CD14-positive monocyte (primary cell): ENCODE measurements around the gene KIAA0232. TPM values are rescaled to one million over a fixed set of nuclear protein-coding genes. Genes with fewer than 3 reads are reported as not detected.

Experiments used
- DNase-seq, 3 donors: peaks; one replicate each; pipeline ENCODE4 v3.0.0-alpha.2; 2011 to 2022
- H2AFZ ChIP-seq: 2 replicates; pipeline ENCODE4 v1.6.0; 2012; ENCODE audit warnings: mild to moderate bottlenecking, low read depth, low read length, inconsistent platforms; ENCODE audit not compliant: insufficient read depth, poor library complexity, severe bottlenecking
- H3K27ac ChIP-seq, 2 donors: 1 replicate in 1 of 2; 2 replicates in 1 of 2; pipeline ENCODE4 v1.5.1; 2012 to 2013; ENCODE audit warnings: low read length in 2 of 2, control low read depth in 1 of 2, inconsistent platforms in 1 of 2, low read depth in 1 of 2, mild to moderate bottlenecking in 1 of 2
- H3K27me3 ChIP-seq, 2 donors: one replicate each; pipeline versions ENCODE4 v1.6.0 to v1.6.1; 2011 to 2013; ENCODE audit warnings: low read length in 2 of 2; ENCODE audit not compliant: control insufficient read depth in 2 of 2, insufficient read depth in 2 of 2
- H3K36me3 ChIP-seq, 2 donors: replicated peaks in 1 of 2; 1 replicate in 1 of 2; 2 replicates in 1 of 2; pipeline versions ENCODE4 v1.5.1 to v1.6.1; 2012 to 2013; ENCODE audit warnings: low read length in 2 of 2, control low read depth in 1 of 2, inconsistent platforms in 1 of 2, mild to moderate bottlenecking in 1 of 2; ENCODE audit not compliant: insufficient read depth in 2 of 2, control insufficient read depth in 1 of 2
- H3K4me1 ChIP-seq, 2 donors: 1 replicate in 1 of 2; 2 replicates in 1 of 2; pipeline versions ENCODE4 v1.5.1 to v1.6.1; 2012 to 2013; ENCODE audit warnings: low read length in 2 of 2, control low read depth in 1 of 2, inconsistent platforms in 1 of 2, mild to moderate bottlenecking in 1 of 2, moderate library complexity in 1 of 2; ENCODE audit not compliant: insufficient read depth in 2 of 2, control insufficient read depth in 1 of 2
- H3K4me2 ChIP-seq: replicated peaks from 2 replicates; pipeline ENCODE3; 2012; ENCODE audit warnings: low read length, moderate library complexity, mild to moderate bottlenecking; ENCODE audit not compliant: poor library complexity, severe bottlenecking; ENCODE audit errors: extremely low read depth
- H3K4me3 ChIP-seq, 3 experiments: fragments of 200-600 bp in 1 of 3; sonication (generic) in 1 of 3; replicated peaks in 1 of 3; 1 replicate in 2 of 3; 2 replicates in 1 of 3; pipeline ENCODE4 v1.5.1; 2011 to 2013; ENCODE audit warnings: low read length in 3 of 3, mild to moderate bottlenecking in 3 of 3, control low read depth in 2 of 3, low read depth in 2 of 3, inconsistent platforms in 1 of 3, moderate library complexity in 1 of 3
- H3K79me2 ChIP-seq: 2 replicates; pipeline ENCODE4 v1.6.0; 2012; ENCODE audit warnings: mild to moderate bottlenecking, control low read depth, inconsistent platforms, low read length, moderate library complexity; ENCODE audit not compliant: insufficient read depth
- H3K9ac ChIP-seq: 2 replicates; pipeline ENCODE4 v1.6.0; 2017; ENCODE audit warnings: low read length, mild to moderate bottlenecking; ENCODE audit not compliant: insufficient read depth, poor library complexity, severe bottlenecking
- H3K9me3 ChIP-seq, 2 donors: replicated peaks in 1 of 2; 1 replicate in 1 of 2; 2 replicates in 1 of 2; pipeline versions ENCODE4 v1.5.1 to v1.6.1; 2012 to 2013; ENCODE audit warnings: low read length in 2 of 2, control low read depth in 1 of 2; ENCODE audit not compliant: control insufficient read depth in 1 of 2, insufficient read depth in 1 of 2
- H4K20me1 ChIP-seq: 2 replicates; pipeline ENCODE4 v1.6.0; 2012; ENCODE audit warnings: mild to moderate bottlenecking, low read length, control low read depth, moderate library complexity; ENCODE audit not compliant: insufficient read depth
- H3K27ac Mint-ChIP-seq, 7 donors: one replicate each; pipeline ENCODE4 v1.8.0; 2020; ENCODE audit warnings: mild to moderate bottlenecking in 7 of 7, mixed read lengths in 7 of 7, moderate library complexity in 6 of 7, inconsistent platforms in 2 of 7
- H3K27me3 Mint-ChIP-seq, 3 donors: one replicate each; pipeline ENCODE4 v1.8.0; 2021 to 2022; ENCODE audit warnings: low read depth in 3 of 3, mild to moderate bottlenecking in 3 of 3, mixed read lengths in 3 of 3, moderate library complexity in 3 of 3, inconsistent platforms in 1 of 3
- H3K36me3 Mint-ChIP-seq, 2 donors: one replicate each; pipeline ENCODE4 v1.8.0; 2020; ENCODE audit warnings: mixed read lengths in 2 of 2, inconsistent platforms in 1 of 2, mild to moderate bottlenecking in 1 of 2
- H3K4me1 Mint-ChIP-seq: one replicate; pipeline ENCODE4 v1.8.0; 2020; ENCODE audit warnings: mild to moderate bottlenecking, mixed read lengths
- H3K4me3 Mint-ChIP-seq, 2 donors: one replicate each; pipeline ENCODE4 v1.8.0; 2020; ENCODE audit warnings: mild to moderate bottlenecking in 2 of 2, mixed read lengths in 2 of 2, moderate library complexity in 1 of 2
- H3K9me3 Mint-ChIP-seq, 7 donors: one replicate each; pipeline ENCODE4 v1.8.0; 2020 to 2022; ENCODE audit warnings: mixed read lengths in 7 of 7, mild to moderate bottlenecking in 6 of 7, moderate library complexity in 6 of 7, inconsistent platforms in 2 of 7
- CTCF ChIP-seq: fragments of 200-600 bp; IDR thresholded peaks from one replicate; pipeline ENCODE4 v1.8.0; 2022; ENCODE audit warnings: antibody characterized with exemption, mild to moderate bottlenecking
- WGBS: methylation state at CpG from one replicate; pipeline ENCODE4 v1.1.5; 2013; ENCODE audit warnings: missing lambda C conversion rate; ENCODE audit not compliant: insufficient coverage; 5-methylcytosine and 5-hydroxymethylcytosine counted together
- intact Hi-C, 2 donors: fragments of 100-400 bp; cut with micrococcal nuclease; formaldehyde crosslinking; loops; one replicate each; pipeline versions ENCODE4 v1.15.0 to v1.15.1; 2023
- polyA plus RNA-seq, 3 donors: library from polyadenylated mRNA; depleted of rRNA in 1 of 3; unstranded in 2 of 3; stranded (reverse) in 1 of 3; fragments of 300-500 nt in 2 of 3; fragments of >200 nt in 1 of 3; fragmentation: Illumina TruSeq in 2 of 3; gene quantifications; 1 replicate in 2 of 3; 2 replicates in 1 of 3; pipeline ENCODE4 v1.2.3, GENCODE V29; 2012 to 2021

The KIAA0232 gene
- polyA plus RNA-seq, 3 donors: 12.3 to 27.3 (median 20.6) TPM

- H2AFZ ChIP-seq: no peak overlapping the region
- H4K20me1 ChIP-seq: peaks cover 48% of the 10 kb centered on the region
- no peaks in the 10 kb centered on the region for H3K27me3 ChIP-seq
- no peak for TF ChIP-seq CTCF
- Mint-ChIP-seq H3K9me3 (peaks cover 10 to 24% (median 16%) of the 10 kb centered on the region in 7 donors), H3K4me3 (no peak overlapping the region), H3K27ac (peak overlapping the region in 1 of 7 donors; percentile 73), H3K36me3 (peaks cover 28 to 44% of the 10 kb centered on the region in 2 donors), H3K27me3 (no peaks in the 10 kb centered on the region), H3K4me1 (peaks cover 3% of the 10 kb centered on the region)
- intact Hi-C loops: no loop called here
- DNase-seq: no peak
- H3K79me2 ChIP-seq: peaks cover 91% of the 10 kb centered on the region
- no CpG with 5 or more reads among the region's 1 CpG for WGBS
- no peaks in the 10 kb centered on the region for H3K4me1 ChIP-seq
- H3K27ac ChIP-seq: no peak overlapping the region
- peaks cover 0 to 4% of the 10 kb centered on the region in 2 donors for H3K9me3 ChIP-seq
- H3K36me3 ChIP-seq: peaks cover 16 to 33% of the 10 kb centered on the region in 2 donors
- no peak overlapping the region for H3K4me2 ChIP-seq
- H3K4me3 ChIP-seq: no peak overlapping the region
- H3K9ac ChIP-seq: no peak overlapping the region
Observed at GRCh38 chr4:6820695-6821094, 38.2 kb downstream of the KIAA0232 start.

- Mint-ChIP-seq H3K9me3 (peaks cover 7 to 19% (median 12%) of the 10 kb centered on the region in 7 donors), H3K27me3 (no peaks in the 10 kb centered on the region), H3K4me3 (no peak overlapping the region), H3K4me1 (peaks cover 3% of the 10 kb centered on the region), H3K27ac (no peak overlapping the region), H3K36me3 (peaks cover 46 to 54% of the 10 kb centered on the region in 2 donors)
- Histone ChIP-seq H4K20me1 (peaks cover 81% of the 10 kb centered on the region), H3K27me3 (no peaks in the 10 kb centered on the region), H3K9ac (no peak overlapping the region), H3K36me3 (peaks cover 29 to 56% of the 10 kb centered on the region in 2 donors), H3K4me1 (no peaks in the 10 kb centered on the region), H3K79me2 (peaks cover 91% of the 10 kb centered on the region), H3K9me3 (peaks cover 0 to 4% of the 10 kb centered on the region in 2 donors), H3K4me3 (no peak overlapping the region), H3K27ac (peak overlapping the region in 1 of 2 donors; percentile 5), H3K4me2 (no peak overlapping the region), H2AFZ (no peak overlapping the region)
- TF ChIP-seq CTCF: no peak
- WGBS: no CpG with 5 or more reads among the region's 2 CpGs
- intact Hi-C loops: no loop called here
- no peak for DNase-seq
Observed at GRCh38 chr4:6824071-6824470, 41.5 kb downstream of the KIAA0232 start.
